GM06990 (cell line): ENCODE results near the gene ACOX1.

Experiments used
- DNase-seq: peaks from one replicate; pipeline ENCODE4 v3.0.0-alpha.2; 2011; ENCODE audit not compliant: insufficient read length; ENCODE audit errors: extremely low read depth
- H3K27me3 ChIP-seq: replicated peaks from 2 replicates; pipeline ENCODE4 v1.6.0; 2011; ENCODE audit warnings: low read length; ENCODE audit not compliant: control insufficient read depth, insufficient read depth
- H3K36me3 ChIP-seq: 2 replicates; pipeline ENCODE4 v1.5.1; 2011; ENCODE audit warnings: low read length; ENCODE audit not compliant: control insufficient read depth, insufficient read depth
- H3K4me3 ChIP-seq: replicated peaks from 2 replicates; pipeline ENCODE4 v1.5.1; 2011; ENCODE audit warnings: low read depth, mild to moderate bottlenecking, control low read depth, low read length
- CTCF ChIP-seq: IDR thresholded peaks from 2 replicates; pipeline ENCODE4 v1.5.1; 2011; ENCODE audit warnings: low read length, control low read depth, mild to moderate bottlenecking, inconsistent platforms; ENCODE audit not compliant: insufficient read depth, poor library complexity, severe bottlenecking

ACOX1 gene

DNA sequence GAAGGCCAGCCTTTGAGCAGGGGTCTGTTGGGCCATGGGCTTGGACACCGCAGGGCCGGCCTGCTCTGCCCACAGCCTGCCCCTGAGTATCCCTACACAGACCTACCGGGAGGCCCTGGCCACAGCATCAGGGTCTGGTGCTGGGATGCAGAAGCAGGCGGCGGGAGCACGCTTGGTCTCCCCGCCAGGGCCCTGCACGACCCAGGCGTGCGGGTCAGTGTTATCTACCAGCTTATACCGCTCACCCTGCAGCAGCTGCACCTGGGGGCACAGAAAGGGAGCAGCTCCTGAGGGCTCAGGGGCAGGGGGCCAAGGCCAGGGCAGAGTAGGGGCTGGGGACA, 39.3 kb upstream of the ACOX1 start:
- H3K4me3 ChIP-seq: no peak overlapping the region
- no peak for DNase-seq
- no peak for TF ChIP-seq CTCF
- H3K27me3 ChIP-seq: no peaks in the 10 kb centered on the region; the same call in 1 of the 2 replicates
- H3K36me3 ChIP-seq: no peaks in the 10 kb centered on the region

DNA sequence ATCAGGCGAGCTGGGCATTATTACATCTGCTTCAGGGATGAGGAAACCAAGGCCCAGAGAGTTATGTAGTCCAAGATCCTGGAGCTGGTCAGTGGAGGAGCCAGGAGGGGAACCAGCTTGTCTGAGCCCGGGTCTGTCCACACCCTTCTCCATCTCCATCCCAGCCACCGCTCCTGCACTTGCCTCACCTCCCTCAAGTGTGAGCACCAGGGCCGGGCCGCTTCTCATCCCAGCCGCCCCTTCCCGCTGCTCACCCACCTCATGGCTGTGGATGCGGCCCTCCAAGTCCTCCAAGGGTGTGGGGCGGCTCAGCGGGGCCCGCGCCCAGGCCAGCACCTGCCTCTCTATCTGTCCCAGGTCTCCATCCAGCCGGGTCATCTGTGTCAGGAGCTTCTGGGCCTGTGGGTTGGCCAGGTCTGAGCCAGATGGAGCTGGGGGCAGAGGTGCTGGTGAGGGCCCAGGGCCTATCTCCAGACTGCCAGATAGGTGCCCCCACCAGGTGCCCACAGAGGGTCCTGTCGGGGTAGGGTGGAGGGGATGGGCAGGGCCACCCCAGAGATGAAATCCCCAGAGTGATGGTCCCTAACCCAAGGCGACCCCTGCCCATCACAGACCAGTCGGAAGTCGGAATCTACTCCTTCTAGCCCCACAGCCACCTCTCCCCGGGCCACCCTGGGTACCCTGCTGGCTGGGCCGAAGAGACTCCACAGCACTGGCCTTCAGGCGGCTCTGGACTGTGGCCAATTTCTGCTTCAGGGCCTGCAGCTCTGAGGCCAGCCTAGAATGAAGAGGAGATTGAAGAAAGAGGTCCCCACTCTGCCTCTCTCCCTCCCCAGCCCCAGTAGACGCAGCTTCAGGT, 38.7 kb upstream of the ACOX1 start:
- no peaks in the 10 kb centered on the region; the same call in 1 of the 2 replicates for H3K27me3 ChIP-seq
- DNase-seq: no peak
- no peak for TF ChIP-seq CTCF
- no peak overlapping the region for H3K4me3 ChIP-seq
- no peaks in the 10 kb centered on the region for H3K36me3 ChIP-seq

GRCh38 chr17:76014925-76015261, 35.9 kb upstream of the ACOX1 start:
- no peaks in the 10 kb centered on the region; the same call in 1 of the 2 replicates for H3K27me3 ChIP-seq
- H3K4me3 ChIP-seq: no peak overlapping the region
- no peak for DNase-seq
- TF ChIP-seq CTCF: no peak
- H3K36me3 ChIP-seq: no peaks in the 10 kb centered on the region

- Histone ChIP-seq H3K27me3 (no peaks in the 10 kb centered on the region; the same call in 1 of the 2 replicates), H3K36me3 (no peaks in the 10 kb centered on the region), H3K4me3 (no peak overlapping the region)
- peak; percentile 56 for DNase-seq
- TF ChIP-seq CTCF: peak; percentile 99
These were observed 35.3 kb upstream of the ACOX1 start for GRCh38 chr17:76014100-76014924.

DNA sequence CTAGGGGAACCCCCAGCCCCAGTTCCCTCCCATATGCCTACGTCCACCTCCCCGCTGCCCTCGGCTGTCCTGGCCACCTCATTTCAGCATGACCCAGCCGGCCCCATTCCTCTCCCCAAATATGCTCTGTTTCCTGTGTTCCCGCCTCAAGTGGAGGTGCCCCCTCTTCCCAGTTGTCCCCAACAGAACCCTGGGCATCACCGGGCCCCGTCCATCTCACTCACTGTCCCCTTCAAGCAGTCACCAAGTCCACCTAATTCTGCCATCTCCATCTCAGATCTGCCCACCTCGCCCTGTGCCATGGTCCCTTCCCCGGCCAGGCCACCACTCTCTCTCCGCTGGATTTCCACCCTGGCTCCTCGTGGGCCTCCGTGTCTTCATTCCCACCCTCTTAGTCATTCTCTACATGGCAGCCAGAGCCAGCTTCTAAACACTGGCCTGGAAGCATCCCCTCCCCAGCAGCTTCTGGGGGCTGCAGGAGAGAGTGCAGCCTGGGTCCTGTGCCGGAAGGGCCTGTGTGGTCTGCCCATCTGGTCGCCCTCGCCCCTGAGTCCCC, 34.5 kb upstream of the ACOX1 start:
- Histone ChIP-seq H3K4me3 (no peak overlapping the region), H3K27me3 (no peaks in the 10 kb centered on the region; the same call in 1 of the 2 replicates), H3K36me3 (no peaks in the 10 kb centered on the region)
- no peak for TF ChIP-seq CTCF
- no peak for DNase-seq
